ENCODE results near the gene RAB37.

RAB37 gene

GRCh38 chr17:74711058-74711824 lies 25.8 kb upstream of the RAB37 start:
- no peak for DNase-seq
- H3K4me1 ChIP-seq = no peaks in the 10 kb centered on the region
- H3K4me3 ChIP-seq (ENCODE audit: low read depth, low read length) = no peak overlapping the region
- H3K36me3 ChIP-seq = no peaks in the 10 kb centered on the region
- no peaks in the 10 kb centered on the region for H3K27me3 ChIP-seq
- no peak for TF ChIP-seq CTCF (IDR thresholded peaks at IDR 0.05; ENCODE audit: low read depth, low read length)
- H3K9me3 ChIP-seq = no peaks in the 10 kb centered on the region

- Histone ChIP-seq H3K4me3 (ENCODE audit: low read depth, low read length) (no peak overlapping the region), H3K4me1 (no peaks in the 10 kb centered on the region), H3K36me3 (no peaks in the 10 kb centered on the region), H3K9me3 (no peaks in the 10 kb centered on the region), H3K27me3 (no peaks in the 10 kb centered on the region)
- no peak for DNase-seq
- TF ChIP-seq CTCF (IDR thresholded peaks at IDR 0.05; ENCODE audit: low read depth, low read length) = no peak
Measured at GRCh38 chr17:74712301-74712700, 24.8 kb upstream of the RAB37 start.

- Histone ChIP-seq H3K9me3 (no peaks in the 10 kb centered on the region), H3K4me3 (ENCODE audit: low read depth, low read length) (no peak within 1 kb of the TSS), H3K36me3 (no peaks in the 10 kb centered on the region), H3K4me1 (no peaks in the 10 kb centered on the region), H3K27me3 (no peaks in the 10 kb centered on the region)
- DNase-seq = no peak
- no peak for TF ChIP-seq CTCF (IDR thresholded peaks at IDR 0.05; ENCODE audit: low read depth, low read length)
Measured at GRCh38 chr17:74712756-74713155, 24.3 kb upstream of the RAB37 start, which contains the start of gene CD300LF. TSS of gene CD300LF (minus strand) at chr17:74712923. CDS start at chr17:74712866, 57 bp downstream.

- Histone ChIP-seq H3K36me3 (no peaks in the 10 kb centered on the region), H3K4me1 (no peaks in the 10 kb centered on the region), H3K9me3 (no peaks in the 10 kb centered on the region), H3K27me3 (peaks cover 5% of the 10 kb centered on the region; the same call in 1 of the 2 replicates), H3K4me3 (ENCODE audit: low read depth, low read length) (no peak overlapping the region)
- no peak for TF ChIP-seq CTCF (IDR thresholded peaks at IDR 0.05; ENCODE audit: low read depth, low read length)
- no peak for DNase-seq
Measured at GRCh38 chr17:74713171-74713755, 23.8 kb upstream of the RAB37 start.

GRCh38 chr17:74715144-74715543 lies 21.9 kb upstream of the RAB37 start:
- TF ChIP-seq CTCF (IDR thresholded peaks at IDR 0.05; ENCODE audit: low read depth, low read length) = no peak
- no peaks in the 10 kb centered on the region for H3K9me3 ChIP-seq
- no peak overlapping the region for H3K4me3 ChIP-seq (ENCODE audit: low read depth, low read length)
- no peak for DNase-seq
- H3K4me1 ChIP-seq = no peaks in the 10 kb centered on the region
- H3K27me3 ChIP-seq = peaks cover 11% of the 10 kb centered on the region; the same call in 1 of the 2 replicates
- H3K36me3 ChIP-seq = no peaks in the 10 kb centered on the region

- peaks cover 20% of the 10 kb centered on the region for H3K27me3 ChIP-seq
- H3K9me3 ChIP-seq = no peaks in the 10 kb centered on the region
- H3K36me3 ChIP-seq = no peaks in the 10 kb centered on the region
- no peak for TF ChIP-seq CTCF (IDR thresholded peaks at IDR 0.05; ENCODE audit: low read depth, low read length)
- H3K4me1 ChIP-seq = no peaks in the 10 kb centered on the region
- no peak overlapping the region for H3K4me3 ChIP-seq (ENCODE audit: low read depth, low read length)
- DNase-seq = no peak
Measured at GRCh38 chr17:74720506-74720905, 16.6 kb upstream of the RAB37 start.

Measured in BE2C (cell line).